HG03066 (cell line): ENCODE data around the gene BPIFB1.

Experiments
- ATAC-seq: cut with Tn5 transposase; IDR thresholded peaks from one replicate; pipeline ENCODE4 v1.9.1; 2021; ENCODE audit warnings: low read depth; ENCODE audit not compliant: unreplicated experiment

BPIFB1 gene

GRCh38 chr20:33320006-33320405, 37.0 kb downstream of the BPIFB1 start:
- no peak for ATAC-seq

GRCh38 chr20:33322456-33322855, 39.4 kb downstream of the BPIFB1 start:
- ATAC-seq = no peak

GRCh38 chr20:33323236-33323635, 40.2 kb downstream of the BPIFB1 start:
- ATAC-seq = no peak

GRCh38 chr20:33325350-33325749, 42.3 kb downstream of the BPIFB1 start:
- ATAC-seq = no peak

- ATAC-seq = no peak
Measured at GRCh38 chr20:33328157-33329137, 45.4 kb downstream of the BPIFB1 start.

GRCh38 chr20:33332905-33333456, 50.0 kb downstream of the BPIFB1 start:
- ATAC-seq = no peak

- ATAC-seq = no peak
Measured at GRCh38 chr20:33333616-33334015, 50.6 kb downstream of the BPIFB1 start.

GRCh38 chr20:33334111-33334510, 51.1 kb downstream of the BPIFB1 start:
- ATAC-seq = no peak

- no peak for ATAC-seq
Measured at GRCh38 chr20:33336375-33336774, 53.4 kb downstream of the BPIFB1 start.

GRCh38 chr20:33337119-33337518, 54.1 kb downstream of the BPIFB1 start:
- ATAC-seq = no peak

GRCh38 chr20:33337531-33338165, 54.6 kb downstream of the BPIFB1 start:
- no peak for ATAC-seq

GRCh38 chr20:33338467-33339258, 55.6 kb downstream of the BPIFB1 start:
- ATAC-seq = no peak

- no peak for ATAC-seq
Measured at GRCh38 chr20:33339515-33340058, 56.6 kb downstream of the BPIFB1 start.

- no peak for ATAC-seq
Measured at GRCh38 chr20:33343521-33343920, 60.5 kb downstream of the BPIFB1 start.

GRCh38 chr20:33345342-33345741, 62.3 kb downstream of the BPIFB1 start:
- no peak for ATAC-seq

- ATAC-seq = no peak
Measured at GRCh38 chr20:33348136-33348937, 65.3 kb downstream of the BPIFB1 start.

GRCh38 chr20:33349493-33349892, 66.5 kb downstream of the BPIFB1 start:
- no peak for ATAC-seq

- no peak for ATAC-seq
Measured at GRCh38 chr20:33351696-33352095, 68.7 kb downstream of the BPIFB1 start.

- ATAC-seq = no peak
Measured at GRCh38 chr20:33352258-33353012, 69.4 kb downstream of the BPIFB1 start.
